Body of pancreas (tissue), 4 donors: ENCODE results near the gene CBX4.
A peak's percentile ranks its signal among the peaks of the same experiment; 100 is the strongest.

Source experiments
- POLR2A ChIP-seq, 3 donors: fragments of 450-650 bp; IDR thresholded peaks; one replicate each; pipeline ENCODE4 v1.6.1; 2016; ENCODE audit warnings: antibody characterized with exemption in 3 of 3, mild to moderate bottlenecking in 2 of 3
- TF ChIP-seq, protein P1 (sequence below), 7 experiments: fragments of 450-650 bp in 4 of 7; fragments of 200-600 bp in 3 of 7; sonication (generic) in 3 of 7; IDR thresholded peaks; one replicate each; pipeline ENCODE4 v1.5.1; 2016 to 2019; ENCODE audit warnings: antibody characterized with exemption in 7 of 7

- TF ChIP-seq, protein P1, sequence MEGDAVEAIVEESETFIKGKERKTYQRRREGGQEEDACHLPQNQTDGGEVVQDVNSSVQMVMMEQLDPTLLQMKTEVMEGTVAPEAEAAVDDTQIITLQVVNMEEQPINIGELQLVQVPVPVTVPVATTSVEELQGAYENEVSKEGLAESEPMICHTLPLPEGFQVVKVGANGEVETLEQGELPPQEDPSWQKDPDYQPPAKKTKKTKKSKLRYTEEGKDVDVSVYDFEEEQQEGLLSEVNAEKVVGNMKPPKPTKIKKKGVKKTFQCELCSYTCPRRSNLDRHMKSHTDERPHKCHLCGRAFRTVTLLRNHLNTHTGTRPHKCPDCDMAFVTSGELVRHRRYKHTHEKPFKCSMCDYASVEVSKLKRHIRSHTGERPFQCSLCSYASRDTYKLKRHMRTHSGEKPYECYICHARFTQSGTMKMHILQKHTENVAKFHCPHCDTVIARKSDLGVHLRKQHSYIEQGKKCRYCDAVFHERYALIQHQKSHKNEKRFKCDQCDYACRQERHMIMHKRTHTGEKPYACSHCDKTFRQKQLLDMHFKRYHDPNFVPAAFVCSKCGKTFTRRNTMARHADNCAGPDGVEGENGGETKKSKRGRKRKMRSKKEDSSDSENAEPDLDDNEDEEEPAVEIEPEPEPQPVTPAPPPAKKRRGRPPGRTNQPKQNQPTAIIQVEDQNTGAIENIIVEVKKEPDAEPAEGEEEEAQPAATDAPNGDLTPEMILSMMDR (IDR thresholded peaks at IDR 0.05): no peak
- peak in 1 of 3 donors; percentile 34 for TF ChIP-seq POLR2A (IDR thresholded peaks at IDR 0.05)
Observed at GRCh38 chr17:79852748-79853147, 13.5 kb upstream of the CBX4 start.
